D721Med (cell line): ENCODE data around the gene FBXL3.
A peak's percentile ranks its signal among the peaks of the same experiment; 100 is the strongest.

Experiments used
- DNase-seq: peaks from one replicate; pipeline ENCODE4 v3.0.0; 2011; ENCODE audit warnings: low spot score; ENCODE audit not compliant: insufficient read length
- FAIRE-seq: peaks from 2 replicates; lab custom pipeline; 2011; peaks lifted over from hg19 to GRCh38; lab: Jason Lieb, UNC
- TF ChIP-seq, protein P1 (sequence below): IDR thresholded peaks from 2 replicates; pipeline ENCODE4 v1.5.1; 2012; ENCODE audit warnings: mild to moderate bottlenecking, control low read depth; ENCODE audit not compliant: insufficient read depth; ENCODE audit errors: missing control alignments

FBXL3 gene

DNA sequence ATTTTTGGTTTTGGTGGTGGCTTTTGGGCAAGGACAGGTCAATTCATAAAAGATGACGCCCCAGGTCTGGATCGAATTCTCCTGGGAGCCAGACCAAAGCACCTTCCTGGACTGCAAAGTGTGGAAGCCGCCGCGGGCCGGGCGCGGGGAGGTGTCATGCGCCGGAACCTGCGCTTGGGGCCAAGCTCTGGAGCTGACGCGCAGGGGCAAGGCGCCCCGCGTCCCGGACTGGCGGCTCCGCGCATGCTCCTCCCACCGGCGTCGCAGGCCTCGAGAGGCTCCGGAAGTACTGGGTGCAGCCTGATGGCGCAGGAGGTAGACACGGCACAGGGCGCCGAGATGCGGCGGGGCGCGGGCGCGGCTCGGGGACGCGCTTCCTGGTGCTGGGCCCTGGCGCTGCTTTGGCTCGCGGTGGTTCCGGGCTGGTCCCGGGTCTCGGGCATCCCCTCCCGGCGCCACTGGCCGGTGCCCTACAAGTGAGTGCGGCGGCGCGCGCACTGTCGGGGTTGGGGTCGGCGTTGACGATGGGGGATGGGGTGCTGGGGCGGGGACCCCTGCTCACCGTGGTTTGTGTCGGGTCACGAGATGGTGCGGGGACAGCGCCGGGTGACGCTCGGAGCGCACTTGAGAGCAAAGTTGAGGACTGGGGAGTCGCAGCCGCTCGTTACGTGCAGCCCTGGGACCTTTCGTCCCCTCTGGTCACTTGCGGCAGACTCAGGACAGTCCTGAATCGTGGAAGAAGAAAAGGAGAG lies 35.0 kb downstream of the FBXL3 start, which contains the start of gene CLN5:
TSS of gene CLN5 (plus strand) at position 286 of the 752 bp plus-strand sequence. CDS start at position 304, 18 bp downstream.
- TF ChIP-seq, protein P1, sequence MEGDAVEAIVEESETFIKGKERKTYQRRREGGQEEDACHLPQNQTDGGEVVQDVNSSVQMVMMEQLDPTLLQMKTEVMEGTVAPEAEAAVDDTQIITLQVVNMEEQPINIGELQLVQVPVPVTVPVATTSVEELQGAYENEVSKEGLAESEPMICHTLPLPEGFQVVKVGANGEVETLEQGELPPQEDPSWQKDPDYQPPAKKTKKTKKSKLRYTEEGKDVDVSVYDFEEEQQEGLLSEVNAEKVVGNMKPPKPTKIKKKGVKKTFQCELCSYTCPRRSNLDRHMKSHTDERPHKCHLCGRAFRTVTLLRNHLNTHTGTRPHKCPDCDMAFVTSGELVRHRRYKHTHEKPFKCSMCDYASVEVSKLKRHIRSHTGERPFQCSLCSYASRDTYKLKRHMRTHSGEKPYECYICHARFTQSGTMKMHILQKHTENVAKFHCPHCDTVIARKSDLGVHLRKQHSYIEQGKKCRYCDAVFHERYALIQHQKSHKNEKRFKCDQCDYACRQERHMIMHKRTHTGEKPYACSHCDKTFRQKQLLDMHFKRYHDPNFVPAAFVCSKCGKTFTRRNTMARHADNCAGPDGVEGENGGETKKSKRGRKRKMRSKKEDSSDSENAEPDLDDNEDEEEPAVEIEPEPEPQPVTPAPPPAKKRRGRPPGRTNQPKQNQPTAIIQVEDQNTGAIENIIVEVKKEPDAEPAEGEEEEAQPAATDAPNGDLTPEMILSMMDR: no peak
- FAIRE-seq: no peak
- peak; percentile 68 for DNase-seq

DNA sequence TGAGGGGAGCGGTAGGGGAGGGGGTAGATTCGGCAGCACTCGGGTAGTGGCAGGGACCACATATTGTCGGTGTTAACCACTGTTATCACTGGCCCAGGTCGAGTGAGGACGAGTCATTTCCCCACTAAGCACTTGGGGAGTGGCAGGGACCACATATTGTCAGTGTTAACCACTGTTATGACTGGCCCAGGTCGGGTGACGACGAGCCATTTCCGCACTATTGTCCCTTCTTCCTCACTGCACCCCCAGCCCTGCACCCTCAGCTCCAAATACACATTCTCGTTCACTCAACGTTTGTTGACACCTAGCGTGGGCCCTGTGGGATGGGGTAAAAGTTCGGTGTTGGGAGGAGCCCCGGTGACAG lies 35.5 kb downstream of the FBXL3 start:
- TF ChIP-seq, protein P1: no peak
- DNase-seq: no peak
- no peak for FAIRE-seq

DNA sequence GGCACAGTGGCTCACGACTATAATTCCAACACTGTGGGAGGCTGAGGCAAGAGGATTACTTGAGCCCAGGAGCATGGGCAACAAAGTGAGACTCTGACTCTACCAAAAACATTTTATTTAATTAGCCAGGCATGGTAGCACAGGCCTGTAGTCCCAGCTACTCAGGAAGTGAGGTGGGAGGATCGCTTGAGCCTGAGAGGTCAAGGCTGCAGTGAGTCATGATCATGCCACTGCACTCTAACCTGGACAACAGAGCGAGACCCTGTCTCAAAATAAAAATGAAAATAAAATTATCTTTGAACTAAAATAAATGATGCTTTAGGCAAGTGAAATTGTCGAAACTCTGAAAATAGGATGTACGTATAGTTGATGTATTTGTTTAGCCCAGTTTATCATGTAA lies 43.3 kb downstream of the FBXL3 start:
- TF ChIP-seq, protein P1: no peak
- FAIRE-seq (no peak), DNase-seq (no peak)

DNA sequence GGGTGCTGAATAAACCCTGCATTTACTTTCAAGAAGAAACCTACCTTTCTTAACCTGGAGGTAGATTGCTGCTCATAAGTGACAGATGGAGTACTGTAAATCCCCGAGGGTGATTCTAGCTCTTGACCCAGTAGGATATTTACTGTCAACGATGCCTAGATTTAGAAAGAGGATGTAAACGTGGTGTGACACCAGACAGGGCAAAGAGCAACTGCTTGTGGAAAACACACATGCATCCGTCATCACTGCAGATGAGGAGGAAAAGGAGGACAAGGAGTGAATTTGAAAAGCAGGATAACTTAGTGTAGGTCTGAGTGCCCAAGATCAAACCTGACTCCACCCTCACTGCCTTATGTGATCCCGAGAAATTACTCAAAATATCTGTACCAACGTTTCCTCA lies 44.9 kb downstream of the FBXL3 start:
- FAIRE-seq (no peak), DNase-seq (no peak)
- TF ChIP-seq, protein P1: no peak

DNA sequence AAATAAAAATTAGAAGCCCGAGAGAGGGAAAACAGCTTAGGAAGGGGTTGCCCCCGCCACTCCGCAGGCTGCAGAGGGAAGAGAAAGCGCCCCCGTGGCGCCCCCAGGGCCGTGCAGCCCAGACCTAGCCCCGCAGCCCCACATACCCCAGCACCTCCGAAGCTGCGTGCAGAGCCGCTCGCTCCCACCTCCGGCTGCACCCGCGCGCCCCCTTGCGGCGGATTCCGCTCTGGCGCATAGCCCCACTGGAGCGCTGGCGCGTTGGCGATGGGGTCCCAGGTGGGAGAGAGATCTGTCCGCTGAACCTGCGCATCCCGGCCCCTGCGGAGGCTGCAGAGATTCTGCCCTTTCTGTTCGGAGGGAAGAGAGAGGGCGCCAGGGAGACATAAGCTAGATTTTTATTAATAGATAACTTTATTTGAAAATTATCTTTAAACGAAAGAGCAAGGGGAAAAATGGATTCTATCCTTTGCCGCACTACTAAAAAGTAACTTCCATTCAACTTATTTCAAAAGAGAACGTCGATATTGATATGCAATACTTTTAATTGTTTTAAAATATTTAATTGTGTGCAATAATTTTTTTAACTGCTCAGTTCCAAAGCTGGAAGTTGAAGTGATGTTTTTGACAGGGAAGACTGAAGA lies 46.8 kb downstream of the FBXL3 start:
- no peak for FAIRE-seq
- TF ChIP-seq, protein P1: peak; percentile 86
- DNase-seq: peak; percentile 90

DNA sequence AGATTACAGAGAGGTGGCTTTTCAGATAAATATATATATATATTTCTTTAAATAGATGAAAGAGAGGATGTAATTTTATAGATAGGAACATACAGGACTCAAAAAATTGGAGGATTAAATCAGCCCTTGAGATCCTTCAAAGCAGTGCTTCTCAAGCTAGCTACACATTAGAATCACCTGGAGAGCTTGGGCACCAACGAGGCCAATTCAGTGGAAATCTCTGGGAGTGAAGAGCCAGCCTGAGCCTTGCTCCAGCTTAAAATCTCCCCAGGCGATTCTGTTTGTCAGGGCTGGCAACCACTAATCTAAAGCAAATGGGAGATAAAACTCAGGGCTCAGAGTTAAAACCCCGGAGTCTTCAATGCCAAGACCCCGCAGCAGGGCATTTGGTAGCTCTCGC lies 50.0 kb downstream of the FBXL3 start:
- TF ChIP-seq, protein P1: no peak
- DNase-seq (no peak), FAIRE-seq (no peak)

DNA sequence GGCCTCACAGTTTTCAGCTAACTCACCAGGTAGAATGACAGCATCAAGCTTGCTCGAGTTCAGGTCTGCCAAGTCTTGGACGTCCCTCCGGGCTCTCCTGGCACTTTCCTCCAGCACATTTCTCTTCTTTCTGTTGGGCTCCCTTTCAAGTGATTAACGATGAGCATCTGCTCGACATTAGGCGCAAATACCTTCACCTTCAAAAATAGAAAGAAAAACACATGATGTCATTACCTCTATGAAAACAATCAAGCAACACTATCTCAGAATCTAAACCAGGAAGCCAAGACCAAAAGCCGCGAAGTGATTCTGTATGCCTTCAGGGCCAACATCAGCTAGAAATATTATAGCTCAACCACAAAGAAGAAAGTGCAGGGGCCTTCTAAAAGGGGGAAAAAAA lies 50.5 kb downstream of the FBXL3 start:
- FAIRE-seq (no peak), DNase-seq (no peak)
- TF ChIP-seq, protein P1: no peak
